ENCODE data around the gene ZBTB37. TPM values are rescaled to one million over a fixed set of nuclear protein-coding genes. Genes with fewer than 3 reads are reported as not detected.
"Not testable (repeated sequence)": the region's sequence is repeated elsewhere in the genome, so short reads cannot be mapped to it uniquely, and the experiment has no call there.

The ZBTB37 gene
- total RNA-seq, 1 donor from 2014 or later, result 7.9 TPM

DNA sequence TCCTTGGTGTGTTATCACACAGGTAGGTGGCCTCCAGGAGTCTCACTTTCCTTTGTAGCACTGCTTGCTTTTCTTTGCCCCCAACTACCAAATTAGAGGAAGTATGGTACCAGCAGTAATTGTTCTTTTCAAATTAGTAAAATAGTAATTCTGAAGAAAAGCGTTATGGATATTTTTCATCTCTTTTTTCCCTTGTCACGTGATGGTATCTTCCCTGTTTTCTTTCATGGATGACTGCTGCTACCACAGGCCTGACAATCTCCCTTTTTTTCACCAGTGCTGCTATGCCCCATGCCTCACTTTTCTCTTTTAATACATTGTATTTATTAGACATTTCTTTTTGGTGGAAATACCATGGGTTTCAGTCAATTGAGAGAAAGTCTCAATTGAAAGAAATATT is 3.3 kb downstream of the ZBTB37 start:
- no peak for DNase-seq (ENCODE audit: low read depth)
- peaks cover 5% of the 10 kb centered on the region for H3K36me3 ChIP-seq (ENCODE audit: control insufficient read depth, insufficient read depth, low read length)
- H3K27me3 ChIP-seq (ENCODE audit: control insufficient read depth, insufficient read depth, low read length), result no peaks in the 10 kb centered on the region
- no peak overlapping the region for H3K4me3 ChIP-seq (ENCODE audit: low read depth, low read length)
- no peak for TF ChIP-seq CTCF (IDR thresholded peaks at IDR 0.05; ENCODE audit: insufficient read depth, low read length, poor library complexity, severe bottlenecking)

DNA sequence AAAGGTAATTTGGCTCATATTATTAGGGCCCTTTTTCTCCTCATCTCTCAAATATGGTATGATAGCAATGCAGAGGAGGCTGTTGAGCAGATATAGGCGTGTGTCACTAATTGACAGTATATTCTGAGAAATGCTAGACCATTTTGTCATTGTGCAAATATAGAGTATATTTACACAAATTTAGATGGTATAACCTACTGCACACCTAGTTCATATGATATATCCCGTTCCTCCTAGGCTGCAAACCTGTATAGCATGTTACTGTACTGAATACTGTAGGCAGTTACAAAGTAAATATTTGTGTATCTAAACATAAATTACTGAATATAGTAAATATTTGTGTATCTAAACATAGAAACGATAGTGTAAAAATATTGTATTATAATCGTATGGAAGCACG is 8.6 kb downstream of the ZBTB37 start:
- H3K4me3 ChIP-seq (ENCODE audit: low read depth, low read length), result no peak overlapping the region
- no peaks in the 10 kb centered on the region for H3K27me3 ChIP-seq (ENCODE audit: control insufficient read depth, insufficient read depth, low read length)
- no peak for DNase-seq (ENCODE audit: low read depth)
- no peak for TF ChIP-seq CTCF (IDR thresholded peaks at IDR 0.05; ENCODE audit: insufficient read depth, low read length, poor library complexity, severe bottlenecking)
- H3K36me3 ChIP-seq (ENCODE audit: control insufficient read depth, insufficient read depth, low read length), result no peaks in the 10 kb centered on the region

- TF ChIP-seq CTCF (IDR thresholded peaks at IDR 0.05; ENCODE audit: insufficient read depth, low read length, poor library complexity, severe bottlenecking), result no peak
- Histone ChIP-seq H3K27me3 (ENCODE audit: control insufficient read depth, insufficient read depth, low read length) (no peaks in the 10 kb centered on the region), H3K4me3 (ENCODE audit: low read depth, low read length) (no peak overlapping the region), H3K36me3 (ENCODE audit: control insufficient read depth, insufficient read depth, low read length) (no peaks in the 10 kb centered on the region)
- DNase-seq (ENCODE audit: low read depth), result no peak
These were observed 10.1 kb downstream of the ZBTB37 start for GRCh38 chr1:173878251-173878650.

GRCh38 chr1:173881117-173881516 is 12.9 kb downstream of the ZBTB37 start:
- not testable (repeated sequence) for H3K27me3 ChIP-seq (ENCODE audit: control insufficient read depth, insufficient read depth, low read length)

GRCh38 chr1:173884701-173885100 is 16.5 kb downstream of the ZBTB37 start:
- Histone ChIP-seq H3K27me3 (ENCODE audit: control insufficient read depth, insufficient read depth, low read length) (no peaks in the 10 kb centered on the region), H3K4me3 (ENCODE audit: low read depth, low read length) (no peak overlapping the region), H3K36me3 (ENCODE audit: control insufficient read depth, insufficient read depth, low read length) (peaks cover 1% of the 10 kb centered on the region)
- no peak for TF ChIP-seq CTCF (IDR thresholded peaks at IDR 0.05; ENCODE audit: insufficient read depth, low read length, poor library complexity, severe bottlenecking)
- DNase-seq (ENCODE audit: low read depth), result no peak

More at GRCh38 chr1:173881117-173881516, 12.9 kb downstream of the ZBTB37 start:
- not testable (repeated sequence) for DNase-seq (ENCODE audit: low read depth); H3K4me3 ChIP-seq (ENCODE audit: low read depth, low read length); H3K36me3 ChIP-seq (ENCODE audit: control insufficient read depth, insufficient read depth, low read length)

DNA sequence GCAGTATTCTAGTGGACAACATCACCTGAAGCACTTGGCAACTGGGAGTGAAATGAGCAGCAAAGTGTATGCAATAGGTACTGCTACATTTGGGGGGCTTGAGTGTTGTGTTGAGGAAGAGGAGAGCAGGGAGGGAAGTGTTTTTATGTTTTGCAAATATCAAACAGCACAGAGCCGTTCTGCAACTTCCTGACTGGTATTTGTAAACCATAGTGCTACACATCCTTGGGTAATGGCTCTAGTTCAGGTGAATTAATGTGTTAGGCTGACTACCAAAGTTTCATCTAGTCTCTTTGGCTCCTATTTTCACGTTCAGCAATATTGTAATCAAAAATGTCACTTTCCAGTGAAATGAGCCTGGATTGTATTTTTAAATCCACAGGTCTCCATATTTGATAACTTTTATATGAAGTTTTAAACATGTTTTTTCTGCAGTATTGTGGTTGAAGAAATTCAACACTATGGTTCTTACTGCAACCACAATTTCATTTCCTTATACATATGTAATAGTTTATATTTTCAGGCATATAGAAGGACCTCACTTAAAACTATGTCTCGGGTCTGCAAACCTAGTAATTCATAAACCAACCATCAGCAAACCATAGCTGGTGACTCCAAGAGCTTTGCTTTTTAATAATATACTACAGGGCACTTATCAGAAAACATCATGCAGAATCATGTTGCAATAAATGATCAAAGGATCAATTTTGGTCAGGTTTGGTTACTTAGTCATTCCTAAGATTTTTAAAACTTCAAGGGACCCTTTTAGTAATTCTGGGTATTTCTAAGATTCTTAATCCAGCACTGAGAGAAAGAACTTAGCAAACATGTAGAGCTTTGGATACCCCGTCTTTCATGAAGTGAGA is 18.8 kb downstream of the ZBTB37 start:
- H3K36me3 ChIP-seq (ENCODE audit: control insufficient read depth, insufficient read depth, low read length), result peaks cover 1% of the 10 kb centered on the region
- H3K27me3 ChIP-seq (ENCODE audit: control insufficient read depth, insufficient read depth, low read length), result no peaks in the 10 kb centered on the region
- no peak for TF ChIP-seq CTCF (IDR thresholded peaks at IDR 0.05; ENCODE audit: insufficient read depth, low read length, poor library complexity, severe bottlenecking)
- no peak overlapping the region for H3K4me3 ChIP-seq (ENCODE audit: low read depth, low read length)
- DNase-seq (ENCODE audit: low read depth), result no peak

Measured in kidney epithelial cell (primary cell).